ENCODE results near the gene KIAA0040. TPM values are rescaled to one million over a fixed set of nuclear protein-coding genes. Genes with fewer than 3 reads are reported as not detected.

The KIAA0040 gene
- total RNA-seq, 3 donors from 2014 or later (not counting 1 experiment from before 2014, with no cell fraction given): 18.0 to 21.2 (median 19.4) TPM

GRCh38 chr1:175174309-175175102, 18.1 kb downstream of the KIAA0040 start:
- Histone ChIP-seq H3K27me3 (ENCODE audit: control insufficient read depth, insufficient read depth, low read length) (no peaks in the 10 kb centered on the region), H3K4me3 (ENCODE audit: low read length) (no peak overlapping the region), H3K4me1 (ENCODE audit: control insufficient read depth, insufficient read depth, low read length) (no peaks in the 10 kb centered on the region), H3K36me3 (ENCODE audit: control insufficient read depth, insufficient read depth, low read length) (peaks cover 26% of the 10 kb centered on the region), H3K9me3 (ENCODE audit: control insufficient read depth, insufficient read depth, low read length) (no peaks in the 10 kb centered on the region), H3K27ac (ENCODE audit: low read length) (no peak overlapping the region)
- no peak overlapping the region for H3K4me3 Mint-ChIP-seq
- no peak for TF ChIP-seq CTCF (IDR thresholded peaks at IDR 0.05)
- intact Hi-C loops (cut with micrococcal nuclease): no loop called here
- peaks cover 42% of the 10 kb centered on the region in 2 donors for H3K4me1 Mint-ChIP-seq
- 76% methylated on average over 3 of the region's 5 CpGs for WGBS (ENCODE audit: insufficient coverage)
- peaks cover 9% of the 10 kb centered on the region for H3K36me3 Mint-ChIP-seq
- no peaks in the 10 kb centered on the region for H3K27me3 Mint-ChIP-seq (ENCODE audit: low read depth in 2 of 2)
- DNase-seq (peak in 1 of 2 donors; percentile 50), ATAC-seq (no peak)
- no peaks in the 10 kb centered on the region for H3K9me3 Mint-ChIP-seq
- peak overlapping the region in 1 of 2 donors; percentile 23 for H3K27ac Mint-ChIP-seq

- H3K9me3 ChIP-seq (ENCODE audit: control insufficient read depth, insufficient read depth, low read length): no peaks in the 10 kb centered on the region
- intact Hi-C loops (cut with micrococcal nuclease): no loop called here
- peaks cover 42 to 43% of the 10 kb centered on the region in 2 donors for H3K4me1 Mint-ChIP-seq
- H3K9me3 Mint-ChIP-seq: no peaks in the 10 kb centered on the region
- H3K4me3 ChIP-seq (ENCODE audit: low read length): no peak overlapping the region
- no peak for TF ChIP-seq CTCF (IDR thresholded peaks at IDR 0.05)
- peak in 1 of 3 donors; percentile 14 for ATAC-seq
- no peak overlapping the region for H3K4me3 Mint-ChIP-seq
- 92% methylated on average over 6 of the region's 7 CpGs for WGBS (ENCODE audit: insufficient coverage)
- H3K36me3 Mint-ChIP-seq: peaks cover 9% of the 10 kb centered on the region
- DNase-seq: no peak
- H3K27ac ChIP-seq (ENCODE audit: low read length): no peak overlapping the region
- H3K27me3 ChIP-seq (ENCODE audit: control insufficient read depth, insufficient read depth, low read length): no peaks in the 10 kb centered on the region
- H3K4me1 ChIP-seq (ENCODE audit: control insufficient read depth, insufficient read depth, low read length): no peaks in the 10 kb centered on the region
- no peak overlapping the region for H3K27ac Mint-ChIP-seq
- no peaks in the 10 kb centered on the region for H3K27me3 Mint-ChIP-seq (ENCODE audit: low read depth in 2 of 2)
- H3K36me3 ChIP-seq (ENCODE audit: control insufficient read depth, insufficient read depth, low read length): peaks cover 26% of the 10 kb centered on the region
Observed at GRCh38 chr1:175173531-175173930, 19.0 kb downstream of the KIAA0040 start.

- no peaks in the 10 kb centered on the region for H3K9me3 Mint-ChIP-seq
- no peak overlapping the region for H3K4me3 Mint-ChIP-seq
- Histone ChIP-seq H3K9me3 (ENCODE audit: control insufficient read depth, insufficient read depth, low read length) (no peaks in the 10 kb centered on the region), H3K27me3 (ENCODE audit: control insufficient read depth, insufficient read depth, low read length) (no peaks in the 10 kb centered on the region), H3K27ac (ENCODE audit: low read length) (no peak overlapping the region), H3K36me3 (ENCODE audit: control insufficient read depth, insufficient read depth, low read length) (peaks cover 27% of the 10 kb centered on the region), H3K4me3 (ENCODE audit: low read length) (no peak overlapping the region), H3K4me1 (ENCODE audit: control insufficient read depth, insufficient read depth, low read length) (peaks cover 5% of the 10 kb centered on the region)
- no peaks in the 10 kb centered on the region for H3K27me3 Mint-ChIP-seq (ENCODE audit: low read depth in 2 of 2)
- ATAC-seq (no peak), DNase-seq (no peak)
- WGBS (ENCODE audit: insufficient coverage): 95% methylated on average over 3 of the region's 3 CpGs
- H3K36me3 Mint-ChIP-seq: peaks cover 9% of the 10 kb centered on the region
- intact Hi-C loops (cut with micrococcal nuclease): no loop called here
- H3K4me1 Mint-ChIP-seq: peaks cover 49 to 50% of the 10 kb centered on the region in 2 donors
- no peak for TF ChIP-seq CTCF (IDR thresholded peaks at IDR 0.05)
- H3K27ac Mint-ChIP-seq: no peak overlapping the region
Observed at GRCh38 chr1:175172503-175172902, 20.1 kb downstream of the KIAA0040 start.

Measured in natural killer cell (primary cell).